HCT116 (cell line): ENCODE results near the gene FMN2. TPM values are rescaled to one million over a fixed set of nuclear protein-coding genes. Genes with fewer than 3 reads are reported as not detected.

ENCODE experiments used
- ATAC-seq: fragments of 200-7000 bp; cut with Tn5 transposase; 2 replicates; pipeline ENCODE4 v1.9.1; 2020; ENCODE audit warnings: mild to moderate bottlenecking, moderate library complexity
- BruUV-seq: library from RNA; stranded (reverse); fragments of 400-500 nt; replicated peaks from 2 replicates; lab custom pipeline; 2021; lab: Mats Ljungman, UMichigan
- CTCF ChIA-PET: fragments of 300-600 bp; sonication (Branson Sonifier 250); formaldehyde crosslinking; loops from one replicate; lab custom pipeline; 2021; ENCODE audit warnings: antibody characterized with exemption; lab: Charles Lee
- POLR2A ChIA-PET: fragments of 300-600, 350-600 bp; sonication (Branson Sonifier 250); formaldehyde crosslinking; loops from one replicate; lab custom pipeline; 2021; ENCODE audit warnings: antibody characterized with exemption; lab: Charles Lee
- RAD21 ChIA-PET, 2 experiments: fragments of 300-600 bp; sonication (Branson Sonifier 250); formaldehyde crosslinking; loops; one replicate each; lab custom pipeline; 2023; ENCODE audit warnings: low total read pairs in 2 of 2; ENCODE audit not compliant: uncharacterized antibody in 2 of 2, unreplicated experiment in 2 of 2, low non-redundant PET in 1 of 2; lab: Charles Lee
- DNase-seq: peaks from one replicate; pipeline ENCODE4 v3.0.0-alpha.2; 2010; ENCODE audit warnings: low read depth, low spot score
- H2AFZ ChIP-seq: fragments of 200-600 bp; shearing (Covaris generic), sonication (generic); 2 replicates; pipeline ENCODE4 v1.6.1; 2017; ENCODE audit warnings: low read depth, mixed run types, mixed read lengths, antibody characterized with exemption, low read length; ENCODE audit not compliant: poor library complexity, severe bottlenecking
- H3K27ac ChIP-seq: 2 replicates; pipeline ENCODE4 v1.5.1; 2012; ENCODE audit warnings: low read depth, low read length
- H3K27me3 ChIP-seq: fragments of 200-600 bp; sonication (generic); 2 replicates; pipeline ENCODE4 v1.6.1; 2016; ENCODE audit warnings: mixed run types, low read length, mixed read lengths; ENCODE audit not compliant: insufficient read depth
- H3K36me3 ChIP-seq, 2 experiments: fragments of 200-500 bp in 1 of 2; fragments of 200-600 bp in 1 of 2; sonication (Bioruptor generic) in 1 of 2; sonication (generic) in 1 of 2; 2 replicates each; pipeline versions ENCODE4 v1.5.1 to v1.6.1; 2014 to 2016; ENCODE audit warnings: low read length in 2 of 2, inconsistent platforms in 1 of 2, mixed read lengths in 1 of 2, mixed run types in 1 of 2; ENCODE audit not compliant: insufficient read depth in 2 of 2, control insufficient read depth in 1 of 2
- H3K4me1 ChIP-seq, 2 experiments: fragments of 200-600 bp in 1 of 2; sonication (generic) in 1 of 2; 2 replicates each; pipeline versions ENCODE4 v1.5.1 to v1.6.1; 2012 to 2017; ENCODE audit warnings: low read length in 2 of 2, inconsistent platforms in 1 of 2, mild to moderate bottlenecking in 1 of 2, mixed read lengths in 1 of 2, mixed run types in 1 of 2, moderate library complexity in 1 of 2; ENCODE audit not compliant: insufficient read depth in 2 of 2, control insufficient read depth in 1 of 2
- H3K4me2 ChIP-seq: fragments of 200-600 bp; sonication (generic); 2 replicates; pipeline ENCODE4 v1.6.1; 2017; ENCODE audit warnings: mixed run types, low read length, mixed read lengths
- H3K4me3 ChIP-seq, 2 experiments: fragments of 200-600 bp in 1 of 2; sonication (generic) in 1 of 2; replicated peaks in 1 of 2; 2 replicates each; pipeline ENCODE4 v1.5.1; 2011 to 2016; ENCODE audit warnings: low read length in 2 of 2, control low read depth in 1 of 2, low read depth in 1 of 2, mild to moderate bottlenecking in 1 of 2, mixed read lengths in 1 of 2, mixed run types in 1 of 2
- H3K79me2 ChIP-seq: fragments of 200-600 bp; sonication (generic); 2 replicates; pipeline ENCODE4 v1.6.1; 2017; ENCODE audit warnings: mild to moderate bottlenecking, mixed run types, low read length, moderate library complexity, mixed read lengths; ENCODE audit not compliant: insufficient read depth
- H3K9ac ChIP-seq: fragments of 200-600 bp; sonication (generic); 2 replicates; pipeline ENCODE4 v1.6.1; 2016; ENCODE audit warnings: low read length, mixed read lengths
- H3K9me2 ChIP-seq: fragments of 200-600 bp; sonication (generic), shearing (Covaris generic); 2 replicates; pipeline ENCODE4 v1.6.1; 2017; ENCODE audit warnings: mixed run types, mild to moderate bottlenecking, moderate library complexity; ENCODE audit not compliant: insufficient read depth
- H3K9me3 ChIP-seq, 2 experiments: fragments of 200-500 bp in 1 of 2; fragments of 200-600 bp in 1 of 2; sonication (Bioruptor generic) in 1 of 2; sonication (generic) in 1 of 2; 2 replicates each; pipeline ENCODE4 v1.6.1; 2014 to 2017; ENCODE audit warnings: low read length in 2 of 2, mixed read lengths in 2 of 2, inconsistent platforms in 1 of 2, low read depth in 1 of 2, mild to moderate bottlenecking in 1 of 2, mixed run types in 1 of 2, moderate library complexity in 1 of 2; ENCODE audit not compliant: control insufficient read depth in 1 of 2, insufficient read depth in 1 of 2
- H4K20me1 ChIP-seq: fragments of 200-600 bp; sonication (generic), shearing (Covaris generic); 2 replicates; pipeline ENCODE4 v1.6.1; 2017; ENCODE audit warnings: mixed run types, mild to moderate bottlenecking, moderate library complexity; ENCODE audit not compliant: insufficient read depth
- ATF3 ChIP-seq: IDR thresholded peaks from 2 replicates; pipeline ENCODE4 v1.6.1; 2012
- CTCF ChIP-seq, 3 experiments: fragments of 200-600 bp in 1 of 3; sonication (generic) in 1 of 3; IDR thresholded peaks in 2 of 3; conservative IDR thresholded peaks in 1 of 3; 2 replicates each; pipeline ENCODE4 v1.5.1; 2012 to 2017; ENCODE audit warnings: low read depth in 2 of 3, low read length in 2 of 3, antibody characterized with exemption in 1 of 3, borderline replicate concordance in 1 of 3, control low read depth in 1 of 3, mild to moderate bottlenecking in 1 of 3, mixed read lengths in 1 of 3, mixed run types in 1 of 3, moderate library complexity in 1 of 3; ENCODE audit not compliant: insufficient read depth in 1 of 3
- ELF1 ChIP-seq: IDR thresholded peaks from 2 replicates; pipeline ENCODE4 v1.6.1; 2012; ENCODE audit warnings: low read depth, borderline replicate concordance
- FOSL1 ChIP-seq: IDR thresholded peaks from 2 replicates; pipeline ENCODE4 v1.6.1; 2012; ENCODE audit warnings: low read depth
- MAX ChIP-seq: IDR thresholded peaks from 2 replicates; pipeline ENCODE4 v1.6.1; 2012
- RAD21 ChIP-seq: IDR thresholded peaks from 2 replicates; pipeline ENCODE4 v1.6.1; 2012; ENCODE audit warnings: low read depth, mild to moderate bottlenecking
- SIN3A ChIP-seq: IDR thresholded peaks from 2 replicates; pipeline ENCODE4 v1.6.1; 2012; ENCODE audit warnings: low read depth
- TCF7L2 ChIP-seq: IDR thresholded peaks from 2 replicates; pipeline ENCODE4 v1.7.0; 2011; ENCODE audit warnings: borderline replicate concordance, inconsistent platforms; ENCODE audit not compliant: insufficient read depth, insufficient read length; ENCODE audit errors: extremely low read depth
- YY1 ChIP-seq: IDR thresholded peaks from 2 replicates; pipeline ENCODE4 v1.6.1; 2011; ENCODE audit warnings: low read length, low read depth, moderate library complexity, mild to moderate bottlenecking; ENCODE audit not compliant: insufficient replicate concordance; ENCODE audit errors: extremely low read depth
- ZFX ChIP-seq: fragments of 450-650 bp; IDR thresholded peaks from 2 replicates; pipeline ENCODE4 v1.6.1; 2017
- intact Hi-C: fragments of 100-400 bp; cut with micrococcal nuclease; formaldehyde crosslinking; loops from 2 replicates; pipeline ENCODE4 v1.10.0; 2022
- total RNA-seq: library from RNA; stranded (reverse); gene quantifications from one replicate; pipeline ENCODE4 v1.2.1, GENCODE V29; 2021; ENCODE audit not compliant: unreplicated experiment

Gene FMN2
- total RNA-seq, 1 experiment from 2014 or later = not detected

GRCh38 chr1:240219104-240219503 is 127.4 kb downstream of the FMN2 start:
- ATAC-seq (no peak), DNase-seq (no peak)
- Histone ChIP-seq H3K4me1 (no peaks in the 10 kb centered on the region), H3K4me3 (no peak overlapping the region), H3K4me2 (no peak overlapping the region), H3K9me3 (no peaks in the 10 kb centered on the region; a peak in 2 of 4 replicates), H3K36me3 (no peaks in the 10 kb centered on the region), H3K79me2 (no peaks in the 10 kb centered on the region), H4K20me1 (no peaks in the 10 kb centered on the region), H3K27ac (no peak overlapping the region), H3K9ac (no peak overlapping the region), H2AFZ (no peak overlapping the region), H3K27me3 (no peaks in the 10 kb centered on the region), H3K9me2 (no peaks in the 10 kb centered on the region)
- RAD21 ChIA-PET = no interaction called here
- CTCF ChIA-PET = no interaction called here
- TF ChIP-seq CTCF (IDR thresholded peaks at IDR 0.05 in 2 of 3, conservative IDR thresholded peaks at IDR 0.05 in 1 of 3; ENCODE audit: borderline replicate concordance in 1 of 3, insufficient read depth in 1 of 3, low read depth in 2 of 3, low read length in 2 of 3) = no peak
- TF ChIP-seq TCF7L2 = no peak
- TF ChIP-seq YY1 = no peak
- TF ChIP-seq MAX = no peak
- TF ChIP-seq ELF1 = no peak
- no peak for TF ChIP-seq FOSL1
- TF ChIP-seq SIN3A = no peak
- no peak for TF ChIP-seq RAD21
- no peak for TF ChIP-seq ZFX
- TF ChIP-seq ATF3 = no peak
- intact Hi-C loops = no loop called here
- no TSS peak for BruUV-seq
- POLR2A ChIA-PET = no interaction called here
